Inflammatory macrophage treated with lipopolysaccharide for 1 hour (primary cell): ENCODE results near the gene LTBP1.

Source experiments
- DNase-seq, 2 donors: peaks; one replicate each; pipeline ENCODE4 v3.0.0-alpha.2; 2020 to 2022

The LTBP1 gene

GRCh38 chr2:33391529-33392255 lies 444.9 kb downstream of the LTBP1 start:
- no peak for DNase-seq

- DNase-seq, result no peak
These were observed 445.6 kb downstream of the LTBP1 start for GRCh38 chr2:33392366-33392765.

- no peak for DNase-seq
These were observed 448.3 kb downstream of the LTBP1 start for GRCh38 chr2:33395034-33395433.

GRCh38 chr2:33395655-33396249 lies 449.0 kb downstream of the LTBP1 start:
- DNase-seq, result peak; percentile 38 to 77

- DNase-seq, result no peak
These were observed 457.6 kb downstream of the LTBP1 start for GRCh38 chr2:33404321-33404720.

GRCh38 chr2:33406622-33407021 lies 459.9 kb downstream of the LTBP1 start:
- no peak for DNase-seq

GRCh38 chr2:33408109-33408508 lies 461.4 kb downstream of the LTBP1 start:
- DNase-seq, result no peak

GRCh38 chr2:33409417-33409955 lies 462.7 kb downstream of the LTBP1 start:
- DNase-seq, result no peak

GRCh38 chr2:33411765-33412164 lies 465.0 kb downstream of the LTBP1 start:
- DNase-seq, result no peak

GRCh38 chr2:33412920-33413319 lies 466.2 kb downstream of the LTBP1 start:
- DNase-seq, result peak in 1 of 2 donors; percentile 38

- no peak for DNase-seq
These were observed 472.9 kb downstream of the LTBP1 start for GRCh38 chr2:33419581-33420200.

GRCh38 chr2:33420726-33421125 lies 474.0 kb downstream of the LTBP1 start:
- no peak for DNase-seq

GRCh38 chr2:33421820-33422219 lies 475.1 kb downstream of the LTBP1 start:
- no peak for DNase-seq

GRCh38 chr2:33425161-33425560 lies 478.4 kb downstream of the LTBP1 start:
- DNase-seq, result no peak

GRCh38 chr2:33425586-33426031 lies 478.9 kb downstream of the LTBP1 start:
- DNase-seq, result peak in 1 of 2 donors; percentile 39

- no peak for DNase-seq
These were observed 480.0 kb downstream of the LTBP1 start for GRCh38 chr2:33426666-33427231.

GRCh38 chr2:33430077-33430476 lies 483.3 kb downstream of the LTBP1 start:
- DNase-seq, result no peak

GRCh38 chr2:33430856-33431255 lies 484.1 kb downstream of the LTBP1 start:
- DNase-seq, result no peak

- DNase-seq, result no peak
These were observed 486.1 kb downstream of the LTBP1 start for GRCh38 chr2:33432871-33433270.

- no peak for DNase-seq
These were observed 486.8 kb downstream of the LTBP1 start for GRCh38 chr2:33433279-33434235.

- no peak for DNase-seq
These were observed 488.8 kb downstream of the LTBP1 start for GRCh38 chr2:33435518-33435917.

GRCh38 chr2:33436083-33436482 lies 489.3 kb downstream of the LTBP1 start:
- DNase-seq, result no peak
